ENCODE measurements around the gene BLOC1S4.

Gene BLOC1S4

DNA sequence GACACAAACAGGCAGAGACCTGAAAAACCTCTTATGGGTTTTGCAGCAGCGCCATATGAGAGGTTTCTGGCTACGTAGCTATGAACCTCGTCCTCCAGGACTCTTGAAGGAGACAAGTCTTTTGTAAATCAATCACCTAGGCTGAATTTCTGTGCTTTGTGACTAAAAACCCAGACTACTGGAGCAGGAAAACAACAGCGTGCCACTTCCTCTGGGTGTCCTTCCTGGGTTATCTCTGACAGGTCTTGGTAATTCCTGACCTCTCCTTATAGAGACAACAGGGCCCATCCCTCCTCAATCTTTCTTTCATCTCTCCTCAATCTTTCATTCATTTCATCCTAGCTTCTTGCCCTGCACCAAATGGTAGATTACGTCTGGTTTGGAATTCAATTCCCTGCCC is 16.6 kb upstream of the BLOC1S4 start:
- TF ChIP-seq ZNF274 (IDR thresholded peaks at IDR 0.05; ENCODE audit: low read depth, low read length): no peak
- no peak overlapping the region for H3K4me3 ChIP-seq (ENCODE audit: low read length)

GRCh38 chr4:6699903-6700302 is 16.1 kb upstream of the BLOC1S4 start:
- H3K4me3 ChIP-seq (ENCODE audit: low read length): no peak overlapping the region
- no peak for TF ChIP-seq ZNF274 (IDR thresholded peaks at IDR 0.05; ENCODE audit: low read depth, low read length)

DNA sequence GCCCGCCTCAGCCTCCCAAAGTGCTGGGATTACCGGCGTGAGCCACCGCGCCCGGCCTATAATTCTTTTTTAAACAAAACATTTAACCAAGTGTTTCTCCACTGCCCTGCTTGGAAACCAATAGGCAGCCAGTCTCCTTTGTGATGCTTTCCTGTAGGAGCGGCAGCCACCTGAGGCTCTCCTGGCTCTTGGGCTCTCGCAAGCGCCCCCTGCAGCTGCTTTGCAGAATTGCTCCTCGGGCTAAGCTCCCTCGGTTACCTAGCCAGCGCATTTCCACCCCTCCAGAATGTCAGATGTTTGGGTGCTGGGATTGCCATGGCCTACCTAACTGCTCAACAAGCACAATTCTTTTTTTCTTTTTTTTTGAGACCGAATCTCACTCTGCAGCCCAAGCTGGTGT is 14.6 kb upstream of the BLOC1S4 start:
- TF ChIP-seq ZNF274 (IDR thresholded peaks at IDR 0.05; ENCODE audit: low read depth, low read length): no peak
- H3K4me3 ChIP-seq (ENCODE audit: low read length): no peak overlapping the region

GRCh38 chr4:6702761-6703160 is 13.2 kb upstream of the BLOC1S4 start:
- no peak for TF ChIP-seq ZNF274 (IDR thresholded peaks at IDR 0.05; ENCODE audit: low read depth, low read length)

DNA sequence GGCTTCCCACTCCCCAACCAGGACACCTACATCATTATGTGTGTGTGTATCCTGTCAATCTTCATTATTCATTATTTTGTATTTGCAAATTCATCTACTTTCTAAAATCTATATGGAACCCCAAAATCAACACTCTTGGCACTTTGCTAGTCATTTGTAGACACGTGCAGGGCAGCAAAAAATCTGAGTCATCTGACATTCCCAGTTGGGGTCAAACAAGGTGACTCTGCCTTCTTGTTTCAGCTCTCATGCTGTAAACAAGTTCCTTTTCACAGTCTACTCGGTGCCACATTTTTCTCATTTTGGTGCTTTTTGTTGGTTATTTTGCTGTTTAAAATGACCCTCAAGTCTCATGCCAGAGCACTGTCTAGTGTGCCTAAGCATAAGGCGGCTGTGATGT is 12.2 kb upstream of the BLOC1S4 start:
- H3K4me3 ChIP-seq (ENCODE audit: low read length): no peak overlapping the region
- TF ChIP-seq ZNF274 (IDR thresholded peaks at IDR 0.05; ENCODE audit: low read depth, low read length): no peak

More at GRCh38 chr4:6702761-6703160, 13.2 kb upstream of the BLOC1S4 start:
- H3K4me3 ChIP-seq (ENCODE audit: low read length): no peak overlapping the region

DNA sequence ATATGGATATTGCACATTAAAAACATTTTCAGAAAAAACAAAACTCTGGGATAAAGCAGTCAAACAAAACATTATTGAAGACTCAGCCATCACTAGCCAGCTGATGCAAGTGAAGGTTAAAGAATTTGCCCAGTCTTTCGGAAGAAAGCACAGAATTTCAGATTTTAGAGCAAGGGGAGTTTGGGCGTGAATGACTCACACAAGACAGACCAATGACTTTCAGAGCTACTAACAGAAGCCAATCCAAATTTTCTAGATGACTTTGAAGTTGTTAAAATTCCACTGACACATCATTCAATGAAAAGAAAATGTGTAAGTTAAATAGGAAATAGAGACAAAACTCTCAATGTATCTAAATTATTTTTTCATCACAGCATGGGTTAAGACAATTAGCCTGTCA is 10.3 kb upstream of the BLOC1S4 start:
- H3K4me3 ChIP-seq (ENCODE audit: low read length): no peak overlapping the region
- TF ChIP-seq ZNF274 (IDR thresholded peaks at IDR 0.05; ENCODE audit: low read depth, low read length): no peak

DNA sequence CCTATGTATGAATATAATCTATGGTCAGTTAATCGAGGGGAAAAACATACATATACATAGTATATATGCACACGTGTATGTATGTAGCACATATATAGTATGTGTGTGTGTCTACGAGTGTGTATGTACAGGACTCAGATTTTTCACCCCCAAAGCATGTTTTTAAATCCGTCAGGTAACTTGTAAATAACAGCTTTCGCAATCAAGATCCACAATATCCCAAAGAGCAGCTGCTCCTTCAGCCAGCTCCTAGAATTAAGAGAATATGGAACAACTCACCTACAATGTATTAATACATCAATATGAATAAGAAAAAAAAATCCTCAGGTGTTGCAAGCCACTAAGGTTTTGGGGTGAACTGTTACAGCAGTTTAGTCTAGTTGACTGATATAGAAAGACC is 9.8 kb upstream of the BLOC1S4 start:
- H3K4me3 ChIP-seq (ENCODE audit: low read length): no peak overlapping the region
- TF ChIP-seq ZNF274 (IDR thresholded peaks at IDR 0.05; ENCODE audit: low read depth, low read length): no peak

DNA sequence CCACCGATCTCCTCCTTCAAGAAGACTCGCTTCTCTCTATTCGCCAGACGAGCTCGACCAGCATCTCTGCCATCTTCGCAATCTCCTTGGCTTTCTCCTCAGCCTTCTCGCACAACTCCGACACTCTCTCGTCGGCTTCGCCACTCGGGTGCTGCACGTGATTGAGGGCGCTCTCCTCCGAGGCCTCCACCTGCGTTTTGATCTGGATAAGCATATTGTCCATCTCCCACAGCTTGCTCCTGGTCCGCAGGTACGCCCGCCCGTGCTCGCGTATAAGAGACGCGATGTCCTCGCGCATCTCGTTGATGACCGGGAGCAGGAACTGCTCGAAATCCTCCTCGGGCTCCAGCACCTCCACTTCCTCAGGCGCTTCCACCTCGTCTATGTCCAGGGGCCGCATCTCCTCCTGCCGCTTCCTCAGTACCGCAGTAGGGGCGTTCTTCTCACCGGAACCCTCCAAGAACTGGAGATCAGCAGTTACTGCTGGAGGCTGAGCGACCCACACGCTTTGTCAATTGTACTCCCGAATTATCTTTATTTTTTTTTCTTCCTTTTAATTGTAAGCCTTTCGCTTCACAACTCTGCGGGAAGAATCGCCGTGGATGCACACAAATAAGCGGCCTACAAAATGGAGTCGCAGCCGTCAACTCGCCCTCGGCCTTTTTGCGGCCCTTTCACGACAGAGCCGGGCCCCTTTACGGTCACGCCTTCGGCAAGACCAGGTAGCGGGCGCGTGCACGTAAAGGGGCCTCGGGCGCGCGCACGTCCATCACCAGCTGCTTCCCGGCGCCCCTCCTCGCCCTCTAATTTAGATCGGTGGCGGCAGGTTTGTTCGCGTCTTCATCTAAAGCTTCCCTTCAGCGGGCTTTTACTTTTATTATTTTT is 6.5 kb upstream of the BLOC1S4 start, which contains the start of gene MRFAP1L1:
TSS of gene MRFAP1L1 (minus strand) at position 636 of the 885 bp plus-strand sequence. CDS start at position 400, 236 bp downstream.
- TF ChIP-seq ZNF274 (IDR thresholded peaks at IDR 0.05; ENCODE audit: low read depth, low read length): no peak
- peak within 1 kb of the TSS; percentile 69 for H3K4me3 ChIP-seq (ENCODE audit: low read length)

DNA sequence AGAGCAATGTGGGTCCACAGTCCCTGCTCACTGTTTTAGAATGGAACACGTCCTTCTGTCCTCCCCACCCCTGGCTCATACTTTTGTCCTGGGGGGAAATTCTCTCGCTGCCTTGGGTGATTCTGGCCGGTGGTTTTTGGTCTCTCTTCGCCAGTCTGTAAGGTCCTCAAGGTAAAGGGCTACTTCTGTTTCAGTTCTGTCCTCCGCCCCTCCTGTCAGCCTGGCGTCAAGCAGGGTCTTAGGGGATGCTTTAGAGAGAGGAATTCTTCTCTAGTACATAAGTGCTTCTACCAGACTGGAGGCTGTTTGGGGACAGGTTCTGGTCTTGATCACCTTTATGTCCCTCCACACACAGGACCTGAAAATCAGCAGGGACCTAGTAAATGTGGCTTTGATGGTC is 5.7 kb upstream of the BLOC1S4 start:
- no peak for TF ChIP-seq ZNF274 (IDR thresholded peaks at IDR 0.05; ENCODE audit: low read depth, low read length)
- H3K4me3 ChIP-seq (ENCODE audit: low read length): peak overlapping the region; percentile 69

- TF ChIP-seq ZNF274 (IDR thresholded peaks at IDR 0.05; ENCODE audit: low read depth, low read length): peak; percentile 1; the same call in 1 of the 2 replicates
- no peak overlapping the region for H3K4me3 ChIP-seq (ENCODE audit: low read length)
Observed at GRCh38 chr4:6710996-6711395, 5.0 kb upstream of the BLOC1S4 start.

- no peak for TF ChIP-seq ZNF274 (IDR thresholded peaks at IDR 0.05; ENCODE audit: low read depth, low read length)
- no peak overlapping the region for H3K4me3 ChIP-seq (ENCODE audit: low read length)
Observed at GRCh38 chr4:6714954-6715353, 1.0 kb upstream of the BLOC1S4 start.

- peak overlapping the region; percentile 86; the same call in 1 of the 2 replicates for H3K4me3 ChIP-seq (ENCODE audit: low read length)
- TF ChIP-seq ZNF274 (IDR thresholded peaks at IDR 0.05; ENCODE audit: low read depth, low read length): no peak
Observed at GRCh38 chr4:6715704-6716017, 313 bp upstream of the BLOC1S4 start.

- H3K4me3 ChIP-seq (ENCODE audit: low read length): peak overlapping the region; percentile 86
- TF ChIP-seq ZNF274 (IDR thresholded peaks at IDR 0.05; ENCODE audit: low read depth, low read length): no peak
Observed at GRCh38 chr4:6716958-6717655, 1.1 kb downstream of the BLOC1S4 start.

- TF ChIP-seq ZNF274 (IDR thresholded peaks at IDR 0.05; ENCODE audit: low read depth, low read length): no peak
- H3K4me3 ChIP-seq (ENCODE audit: low read length): no peak overlapping the region
Observed at GRCh38 chr4:6718932-6719610, 3.1 kb downstream of the BLOC1S4 start.
